Measurements from ENCODE around the gene ANKRD37.

DNA sequence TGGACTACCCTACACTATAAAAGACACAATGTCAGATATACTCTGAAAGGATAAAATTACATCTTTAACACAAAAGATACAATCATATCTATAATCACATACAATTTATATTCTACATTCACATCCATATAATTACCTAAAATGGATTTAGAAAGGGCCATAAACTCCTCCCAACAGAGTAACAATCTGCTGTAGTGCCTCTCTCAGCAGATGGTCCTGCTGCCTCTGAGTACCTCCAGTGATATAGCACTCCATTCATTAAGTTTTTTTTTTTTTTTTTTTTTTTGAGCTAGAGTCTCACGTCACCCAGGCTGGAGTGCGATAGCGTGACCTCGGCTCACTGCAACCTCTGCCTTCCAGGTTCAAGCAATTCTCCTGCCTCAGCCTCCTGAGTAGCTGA is 7.4 kb downstream of the ANKRD37 start:
- TF ChIP-seq FOXA1 (IDR thresholded peaks at IDR 0.05) (no peak), FOXM1 (IDR thresholded peaks at IDR 0.05; ENCODE audit: borderline replicate concordance) (no peak), SP1 (IDR thresholded peaks at IDR 0.05) (no peak), FOXK2 (IDR thresholded peaks at IDR 0.05) (no peak), CTBP1 (IDR thresholded peaks at IDR 0.05; ENCODE audit: borderline replicate concordance) (no peak), BHLHE40 (IDR thresholded peaks at IDR 0.05; ENCODE audit: borderline replicate concordance) (no peak), LEF1 (IDR thresholded peaks at IDR 0.05; ENCODE audit: borderline replicate concordance) (no peak), NFRKB (IDR thresholded peaks at IDR 0.05) (no peak)
